22Rv1 (cell line): Measurements from ENCODE around the gene CUEDC1.

Experiments
- ZFX ChIP-seq: fragments of 450-650 bp; IDR thresholded peaks from 2 replicates; pipeline ENCODE4 v1.6.1; 2017; ENCODE audit warnings: antibody characterized with exemption, borderline replicate concordance
- TF ChIP-seq, protein P1 (sequence below): fragments of 450-650 bp; IDR thresholded peaks from 2 replicates; pipeline ENCODE4 v1.5.1; 2017; ENCODE audit warnings: mild to moderate bottlenecking

DNA sequence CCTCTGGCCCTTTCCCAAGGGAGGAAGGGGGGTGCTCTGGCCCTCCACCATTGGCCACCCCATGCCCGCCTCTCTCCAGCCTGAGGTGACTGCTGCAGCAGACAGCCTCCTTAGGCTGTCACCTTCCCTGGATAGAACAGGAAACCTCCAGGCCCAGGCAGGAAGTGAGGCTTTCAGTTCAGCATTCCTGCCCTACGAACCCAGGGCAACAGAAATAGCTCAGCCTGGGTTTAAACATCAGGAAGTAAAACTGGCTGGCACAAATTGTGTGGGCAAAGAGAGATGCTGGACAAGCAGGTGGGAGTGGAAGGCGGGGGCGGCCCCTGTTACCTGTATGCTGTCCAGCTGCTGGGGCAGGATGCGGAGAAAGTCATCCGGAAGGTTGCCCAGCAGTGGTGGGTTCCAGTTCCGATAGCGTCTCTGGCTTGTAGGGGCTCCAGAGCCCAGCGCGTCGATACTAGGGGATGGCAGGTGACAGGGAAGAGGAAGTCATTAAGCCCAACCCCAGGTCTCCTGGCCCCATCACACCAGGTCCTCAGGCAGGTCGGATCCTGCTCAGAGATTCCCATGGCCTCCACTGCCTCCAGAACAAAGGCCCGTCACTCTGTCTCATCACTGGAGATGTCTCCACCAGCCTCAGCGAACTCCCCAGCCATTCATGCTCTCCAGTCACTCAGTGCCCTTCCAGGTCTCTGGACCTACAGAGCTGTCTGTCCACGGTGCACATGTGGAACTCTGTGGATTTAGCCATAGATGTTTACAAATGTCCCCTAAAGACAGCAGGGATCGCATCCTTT lies 81.8 kb downstream of the CUEDC1 start:
- TF ChIP-seq, protein P1, sequence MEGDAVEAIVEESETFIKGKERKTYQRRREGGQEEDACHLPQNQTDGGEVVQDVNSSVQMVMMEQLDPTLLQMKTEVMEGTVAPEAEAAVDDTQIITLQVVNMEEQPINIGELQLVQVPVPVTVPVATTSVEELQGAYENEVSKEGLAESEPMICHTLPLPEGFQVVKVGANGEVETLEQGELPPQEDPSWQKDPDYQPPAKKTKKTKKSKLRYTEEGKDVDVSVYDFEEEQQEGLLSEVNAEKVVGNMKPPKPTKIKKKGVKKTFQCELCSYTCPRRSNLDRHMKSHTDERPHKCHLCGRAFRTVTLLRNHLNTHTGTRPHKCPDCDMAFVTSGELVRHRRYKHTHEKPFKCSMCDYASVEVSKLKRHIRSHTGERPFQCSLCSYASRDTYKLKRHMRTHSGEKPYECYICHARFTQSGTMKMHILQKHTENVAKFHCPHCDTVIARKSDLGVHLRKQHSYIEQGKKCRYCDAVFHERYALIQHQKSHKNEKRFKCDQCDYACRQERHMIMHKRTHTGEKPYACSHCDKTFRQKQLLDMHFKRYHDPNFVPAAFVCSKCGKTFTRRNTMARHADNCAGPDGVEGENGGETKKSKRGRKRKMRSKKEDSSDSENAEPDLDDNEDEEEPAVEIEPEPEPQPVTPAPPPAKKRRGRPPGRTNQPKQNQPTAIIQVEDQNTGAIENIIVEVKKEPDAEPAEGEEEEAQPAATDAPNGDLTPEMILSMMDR: no peak
- no peak for TF ChIP-seq ZFX
